B cell (primary cell): ENCODE data around the gene SDC1. TPM values are rescaled to one million over a fixed set of nuclear protein-coding genes. Genes with fewer than 3 reads are reported as not detected.
"Not testable (repeated sequence)": the region's sequence is repeated elsewhere in the genome, so short reads cannot be mapped to it uniquely, and the experiment has no call there.

Source experiments
- ATAC-seq: fragments of 200-7000 bp; cut with Tn5 transposase; one replicate; pipeline ENCODE4 v1.10.0; 2021; ENCODE audit warnings: low read depth, mild to moderate bottlenecking, moderate number of reproducible peaks, moderate library complexity
- CTCF ChIA-PET: fragments of 350-600 bp; sonication (Branson Sonifier 250); formaldehyde crosslinking; loops from one replicate; lab custom pipeline; 2021; ENCODE audit warnings: antibody characterized with exemption, inconsistent platforms; lab: Charles Lee
- POLR2A ChIA-PET: fragments of 350-600 bp; sonication (Branson Sonifier 250); formaldehyde crosslinking; loops from one replicate; lab custom pipeline; 2021; ENCODE audit warnings: antibody characterized with exemption; lab: Charles Lee
- DNase-seq: peaks from one replicate; pipeline ENCODE4 v3.0.0; 2013
- H2AFZ ChIP-seq: 2 replicates; pipeline ENCODE4 v1.6.1; 2012; ENCODE audit warnings: mild to moderate bottlenecking, low read depth, low read length; ENCODE audit not compliant: insufficient read depth, poor library complexity, severe bottlenecking
- H3K27ac ChIP-seq, 2 donors: 1 replicate in 1 of 2; 2 replicates in 1 of 2; pipeline ENCODE4 v1.5.1; 2012 to 2013; ENCODE audit warnings: low read length in 2 of 2, mild to moderate bottlenecking in 2 of 2, moderate library complexity in 1 of 2
- H3K27me3 ChIP-seq, 4 experiments: fragments of 200-600 bp in 1 of 4; sonication (generic) in 1 of 4; replicated peaks in 1 of 4; 1 replicate in 2 of 4; 2 replicates in 2 of 4; pipeline versions ENCODE4 v1.6.1 to v1.7.0; 2013 to 2016; ENCODE audit warnings: low read length in 3 of 4, mild to moderate bottlenecking in 2 of 4, mixed read lengths in 1 of 4, moderate library complexity in 1 of 4; ENCODE audit not compliant: insufficient read depth in 4 of 4, control insufficient read depth in 3 of 4; ENCODE audit errors: control extremely low read depth in 1 of 4
- H3K36me3 ChIP-seq, 2 experiments: replicated peaks in 1 of 2; 1 replicate in 1 of 2; 2 replicates in 1 of 2; pipeline versions ENCODE4 v1.6.1 to v1.7.1; 2013; ENCODE audit warnings: low read length in 1 of 2; ENCODE audit not compliant: insufficient read depth in 2 of 2, control insufficient read depth in 1 of 2; ENCODE audit errors: control extremely low read depth in 1 of 2, extremely low read depth in 1 of 2
- H3K4me1 ChIP-seq, 2 donors: fragments of 200-600 bp in 1 of 2; sonication (generic) in 1 of 2; 1 replicate in 1 of 2; 2 replicates in 1 of 2; pipeline versions ENCODE4 v1.5.1 to v1.6.1; 2013 to 2017; ENCODE audit warnings: low read length in 2 of 2; ENCODE audit not compliant: control insufficient read depth in 2 of 2, insufficient read depth in 2 of 2
- H3K4me2 ChIP-seq: replicated peaks from 2 replicates; pipeline ENCODE3; 2012; ENCODE audit warnings: mild to moderate bottlenecking, low read depth, low read length; ENCODE audit not compliant: poor library complexity, severe bottlenecking
- H3K4me3 ChIP-seq, 5 experiments: fragments of 200-600 bp in 1 of 5; sonication (generic) in 1 of 5; 1 replicate in 3 of 5; 2 replicates in 2 of 5; pipeline versions ENCODE4 v1.5.1 to v1.7.0; 2011 to 2016; ENCODE audit warnings: low read length in 4 of 5, mild to moderate bottlenecking in 4 of 5, low read depth in 2 of 5, control low read depth in 1 of 5, moderate library complexity in 1 of 5; ENCODE audit not compliant: insufficient read depth in 1 of 5; ENCODE audit errors: control extremely low read depth in 1 of 5, extremely low read depth in 1 of 5
- H3K79me2 ChIP-seq: fragments of 200-600 bp; sonication (generic); one replicate; pipeline ENCODE4 v1.6.0; 2016; ENCODE audit warnings: low read length; ENCODE audit not compliant: control insufficient read depth, insufficient read depth
- H3K9ac ChIP-seq: fragments of 200-600 bp; sonication (generic); 2 replicates; pipeline ENCODE4 v1.6.1; 2017; ENCODE audit warnings: mild to moderate bottlenecking, low read length, moderate library complexity
- H3K9me3 ChIP-seq, 3 donors: one replicate each; pipeline versions ENCODE4 v1.6.1 to v1.7.1; 2013; ENCODE audit warnings: low read length in 2 of 3; ENCODE audit not compliant: control insufficient read depth in 2 of 3, insufficient read depth in 1 of 3; ENCODE audit errors: control extremely low read depth in 1 of 3
- H4K20me1 ChIP-seq: 2 replicates; pipeline ENCODE4 v1.6.0; 2012; ENCODE audit warnings: mild to moderate bottlenecking, low read length; ENCODE audit not compliant: insufficient read depth, control insufficient read depth, poor library complexity, severe bottlenecking
- H3K27ac Mint-ChIP-seq: one replicate; pipeline ENCODE4 v1.8.0; 2021; ENCODE audit warnings: mixed read lengths
- H3K27me3 Mint-ChIP-seq: one replicate; pipeline ENCODE4 v1.8.0; 2021; ENCODE audit warnings: mixed read lengths
- H3K4me1 Mint-ChIP-seq: one replicate; pipeline ENCODE4 v1.8.0; 2021; ENCODE audit warnings: mixed read lengths
- H3K4me3 Mint-ChIP-seq: one replicate; pipeline ENCODE4 v1.8.0; 2021; ENCODE audit warnings: mixed read lengths
- H3K9me3 Mint-ChIP-seq: one replicate; pipeline ENCODE4 v1.8.0; 2022; ENCODE audit warnings: mixed read lengths; ENCODE audit not compliant: insufficient read depth
- EZH2 ChIP-seq: IDR thresholded peaks from 2 replicates; pipeline ENCODE4 v1.6.1; 2012; ENCODE audit warnings: borderline replicate concordance, low read depth, mild to moderate bottlenecking, moderate library complexity, low read length; ENCODE audit not compliant: insufficient read depth, poor library complexity, severe bottlenecking
- WGBS: methylation state at CpG from one replicate; pipeline ENCODE4 v1.1.5; 2013; ENCODE audit warnings: missing lambda C conversion rate; ENCODE audit not compliant: insufficient coverage; 5-methylcytosine and 5-hydroxymethylcytosine counted together
- intact Hi-C: fragments of 100-400 bp; cut with micrococcal nuclease; formaldehyde crosslinking; loops from one replicate; pipeline ENCODE4 v1.10.0; 2022
- polyA plus RNA-seq: library from polyadenylated mRNA; depleted of rRNA; stranded (reverse); fragments of >200 nt; gene quantifications from 2 replicates; pipeline ENCODE4 v1.2.3, GENCODE V29; 2012
- total RNA-seq, 2 donors: library from RNA; stranded (reverse); fragments of 120-200 nt in 1 of 2; gene quantifications; 1 replicate in 1 of 2; 2 replicates in 1 of 2; pipeline versions ENCODE4 v1.2.3 to v1.2.4, GENCODE V29; 2013 to 2022
- TF ChIP-seq, protein P1 (sequence below): fragments of 200-600 bp; IDR thresholded peaks from one replicate; pipeline ENCODE4 v1.8.0; 2022; ENCODE audit warnings: antibody characterized with exemption, mild to moderate bottlenecking

Gene SDC1
- total and polyA plus RNA-seq, 2 donors (not counting 1 experiment from before 2014, with no cell fraction given), result 0.22 TPM; not detected in 1

DNA sequence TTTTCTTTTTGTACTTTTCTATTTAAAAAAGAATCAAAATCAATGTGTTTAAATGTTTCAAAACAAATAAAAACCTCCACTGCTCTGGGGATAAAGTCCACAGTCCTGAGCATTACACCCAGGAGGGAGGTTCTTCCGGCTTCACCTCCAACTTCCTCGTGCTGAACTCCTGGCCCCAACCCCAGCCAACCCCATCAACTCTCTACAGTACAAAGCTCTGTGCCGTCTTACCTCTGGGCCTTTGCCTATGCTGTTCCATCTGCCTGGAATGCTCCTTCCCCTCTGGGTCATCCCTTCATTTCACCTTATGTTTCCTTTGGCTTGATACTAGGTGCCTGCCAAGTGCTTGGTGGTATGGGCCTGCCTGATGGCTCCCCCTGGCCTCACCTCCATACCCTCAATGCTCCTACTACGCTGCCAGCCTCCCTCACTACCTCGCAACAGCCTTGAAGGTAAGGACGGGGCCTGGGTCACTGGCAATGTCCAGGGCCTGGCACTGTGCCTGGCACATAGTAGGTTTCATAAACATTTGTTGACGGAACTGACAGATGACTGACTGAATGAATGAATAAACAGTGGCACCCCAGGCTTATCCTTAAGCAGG lies 28.8 kb downstream of the SDC1 start:
- no peaks in the 10 kb centered on the region for H3K79me2 ChIP-seq
- Mint-ChIP-seq H3K27me3 (peaks cover 7% of the 10 kb centered on the region), H3K4me3 (no peak overlapping the region), H3K9me3 (no peaks in the 10 kb centered on the region), H3K27ac (no peak overlapping the region), H3K4me1 (no peaks in the 10 kb centered on the region)
- no peak overlapping the region for H3K27ac ChIP-seq
- WGBS, result 90% methylated on average over 6 of the region's 7 CpGs
- H3K27me3 ChIP-seq, result no peaks in the 10 kb centered on the region
- H3K4me2 ChIP-seq, result no peak overlapping the region
- POLR2A ChIA-PET, result no interaction called here
- DNase-seq (no peak), ATAC-seq (no peak)
- H3K36me3 ChIP-seq, result no peaks in the 10 kb centered on the region
- TF ChIP-seq, protein P1, sequence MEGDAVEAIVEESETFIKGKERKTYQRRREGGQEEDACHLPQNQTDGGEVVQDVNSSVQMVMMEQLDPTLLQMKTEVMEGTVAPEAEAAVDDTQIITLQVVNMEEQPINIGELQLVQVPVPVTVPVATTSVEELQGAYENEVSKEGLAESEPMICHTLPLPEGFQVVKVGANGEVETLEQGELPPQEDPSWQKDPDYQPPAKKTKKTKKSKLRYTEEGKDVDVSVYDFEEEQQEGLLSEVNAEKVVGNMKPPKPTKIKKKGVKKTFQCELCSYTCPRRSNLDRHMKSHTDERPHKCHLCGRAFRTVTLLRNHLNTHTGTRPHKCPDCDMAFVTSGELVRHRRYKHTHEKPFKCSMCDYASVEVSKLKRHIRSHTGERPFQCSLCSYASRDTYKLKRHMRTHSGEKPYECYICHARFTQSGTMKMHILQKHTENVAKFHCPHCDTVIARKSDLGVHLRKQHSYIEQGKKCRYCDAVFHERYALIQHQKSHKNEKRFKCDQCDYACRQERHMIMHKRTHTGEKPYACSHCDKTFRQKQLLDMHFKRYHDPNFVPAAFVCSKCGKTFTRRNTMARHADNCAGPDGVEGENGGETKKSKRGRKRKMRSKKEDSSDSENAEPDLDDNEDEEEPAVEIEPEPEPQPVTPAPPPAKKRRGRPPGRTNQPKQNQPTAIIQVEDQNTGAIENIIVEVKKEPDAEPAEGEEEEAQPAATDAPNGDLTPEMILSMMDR, result no peak
- no peak for TF ChIP-seq EZH2
- CTCF ChIA-PET, result no interaction called here
- H4K20me1 ChIP-seq, result no peaks in the 10 kb centered on the region
- no peak overlapping the region for H3K4me3 ChIP-seq
- intact Hi-C loops, result no loop called here
- no peaks in the 10 kb centered on the region for H3K4me1 ChIP-seq
- no peak overlapping the region for H3K9ac ChIP-seq
- H2AFZ ChIP-seq, result no peak overlapping the region
- no peaks in the 10 kb centered on the region for H3K9me3 ChIP-seq

DNA sequence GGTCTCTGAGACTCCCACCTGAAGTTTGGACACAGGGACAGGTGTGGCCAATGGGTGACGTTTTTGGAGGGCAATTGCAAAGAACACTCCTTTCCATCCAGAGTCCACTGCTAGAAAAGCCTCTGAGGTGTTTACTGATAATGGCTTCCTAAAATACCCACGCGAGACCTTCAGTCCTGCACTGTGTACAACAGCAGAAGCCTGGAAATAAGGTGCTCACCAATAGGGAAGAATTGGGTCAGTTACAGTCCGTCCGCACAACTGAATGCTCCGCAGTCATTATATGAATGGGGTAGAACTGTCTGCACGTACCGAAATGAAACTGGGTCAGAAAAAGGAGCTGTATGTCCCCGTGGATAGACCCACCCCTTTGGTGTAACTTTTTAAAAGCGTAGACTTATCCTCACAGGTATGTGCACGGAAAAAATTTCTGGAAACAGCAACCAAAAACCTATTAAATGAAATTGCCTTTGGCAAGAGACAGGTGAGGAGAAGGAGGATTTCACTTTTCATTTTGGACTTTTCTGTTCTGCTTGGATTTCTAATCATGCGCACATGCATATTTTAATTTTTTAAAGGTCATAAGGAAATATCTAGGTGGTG lies 29.4 kb downstream of the SDC1 start:
- Histone ChIP-seq H3K27ac (no peak overlapping the region), H3K4me3 (no peak overlapping the region), H3K9ac (no peak overlapping the region), H3K9me3 (no peaks in the 10 kb centered on the region), H2AFZ (no peak overlapping the region), H3K4me1 (no peaks in the 10 kb centered on the region), H3K4me2 (no peak overlapping the region), H3K36me3 (no peaks in the 10 kb centered on the region), H3K27me3 (no peaks in the 10 kb centered on the region), H4K20me1 (no peaks in the 10 kb centered on the region), H3K79me2 (no peaks in the 10 kb centered on the region)
- intact Hi-C loops, result no loop called here
- WGBS, result 97% methylated on average over 8 of the region's 12 CpGs
- ATAC-seq (no peak), DNase-seq (no peak)
- H3K9me3 Mint-ChIP-seq, result no peaks in the 10 kb centered on the region
- no peak for TF ChIP-seq EZH2
- TF ChIP-seq, protein P1, result no peak
- no peak overlapping the region for H3K4me3 Mint-ChIP-seq
- ChIA-PET POLR2A (no interaction called here), CTCF (no interaction called here)
- H3K27ac Mint-ChIP-seq, result no peak overlapping the region
- peaks cover 7% of the 10 kb centered on the region for H3K27me3 Mint-ChIP-seq
- H3K4me1 Mint-ChIP-seq, result no peaks in the 10 kb centered on the region

DNA sequence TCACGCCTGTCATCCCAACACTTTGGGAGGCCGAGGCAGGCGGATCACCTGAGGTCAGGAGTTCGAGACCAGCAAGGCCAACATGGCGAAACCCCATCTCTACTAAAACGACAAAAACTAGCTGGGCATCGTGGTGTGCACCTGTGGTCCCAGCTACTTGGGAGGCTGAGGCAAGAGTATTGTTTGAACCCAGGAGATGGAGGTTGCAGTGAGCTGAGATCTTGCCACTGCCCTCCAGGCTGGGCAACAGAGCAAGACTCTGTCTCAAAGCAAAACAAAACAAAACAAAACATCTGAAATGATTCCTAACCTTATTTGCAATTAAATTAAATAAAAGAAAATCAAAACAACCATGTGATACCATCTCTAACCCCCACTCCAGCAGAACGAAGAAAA lies 29.9 kb downstream of the SDC1 start:
- H3K79me2 ChIP-seq, H3K4me1 ChIP-seq, H3K27ac Mint-ChIP-seq, intact Hi-C loops, H3K9ac ChIP-seq, H3K27ac ChIP-seq, H3K4me1 Mint-ChIP-seq, H3K9me3 Mint-ChIP-seq, H3K4me2 ChIP-seq, H3K4me3 Mint-ChIP-seq, H3K9me3 ChIP-seq, H3K27me3 Mint-ChIP-seq, DNase-seq, H3K27me3 ChIP-seq, H3K36me3 ChIP-seq, ATAC-seq, CTCF ChIA-PET, H4K20me1 ChIP-seq, H3K4me3 ChIP-seq, POLR2A ChIA-PET, H2AFZ ChIP-seq: not testable (repeated sequence)
- 91% methylated on average over 7 of the region's 8 CpGs for WGBS
